ENCODE data around the gene CACNG6. TPM values are rescaled to one million over a fixed set of nuclear protein-coding genes. Genes with fewer than 3 reads are reported as not detected.

CACNG6 gene
- polyA plus RNA-seq, 1 donor (not counting 4 experiments of a cell fraction or from before 2014, with no cell fraction given) = not detected

DNA sequence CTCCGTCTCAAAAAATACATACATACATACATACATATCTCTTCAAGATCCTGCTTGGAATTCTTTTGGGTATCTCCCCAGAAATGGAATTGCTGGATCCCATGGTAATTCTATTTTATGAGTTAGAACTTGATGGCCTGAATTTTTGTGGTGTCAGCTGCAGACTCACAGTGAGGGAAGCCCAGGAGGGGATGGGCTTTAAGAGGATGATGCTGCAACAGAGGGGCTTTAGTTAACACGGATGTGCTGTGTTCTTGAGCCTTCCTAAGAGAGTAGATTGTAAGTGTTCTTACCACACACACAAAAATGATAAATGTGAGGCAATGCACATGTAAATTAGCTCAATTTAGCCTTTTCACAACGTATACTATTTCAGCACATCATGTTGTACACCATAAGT is 31.8 kb downstream of the CACNG6 start:
- no peak overlapping the region for H3K4me2 ChIP-seq (ENCODE audit: control insufficient read depth, extremely low read depth, insufficient read depth, low read depth, low read length)
- H4K20me1 ChIP-seq (ENCODE audit: control insufficient read depth, extremely low read depth, insufficient read depth, low read length) = no peaks in the 10 kb centered on the region
- no peak overlapping the region for H3K9ac ChIP-seq (ENCODE audit: control insufficient read depth, extremely low read depth, insufficient read depth, low read length)
- H3K79me2 ChIP-seq (ENCODE audit: control insufficient read depth, insufficient read depth, low read length) = no peaks in the 10 kb centered on the region
- no peak overlapping the region for H2AFZ ChIP-seq (ENCODE audit: control insufficient read depth, low read length)
- no peak overlapping the region for H3K4me3 ChIP-seq (ENCODE audit: control insufficient read depth in 2 of 3, extremely low read depth in 1 of 3, insufficient read depth in 2 of 3, low read depth in 1 of 3, low read length in 3 of 3)
- TF ChIP-seq EZH2 (IDR thresholded peaks at IDR 0.05; ENCODE audit: low read length) = no peak
- no peak for TF ChIP-seq CTCF (optimal IDR thresholded peaks at IDR 0.05 in 1 of 3, IDR thresholded peaks at IDR 0.05 in 1 of 3, conservative IDR thresholded peaks at IDR 0.05 in 1 of 3; ENCODE audit: extremely low read depth in 1 of 3, insufficient read depth in 2 of 3, low read length in 3 of 3)
- no peaks in the 10 kb centered on the region for H3K9me1 ChIP-seq (ENCODE audit: control insufficient read depth, extremely low read depth, insufficient read depth, low read length)
- dilution Hi-C loops (cut with MboI; ENCODE audit: extremely low pct_ligation_motif_present, low sequenced_read_pairs) = no loop called here
- H3K27me3 ChIP-seq (ENCODE audit: control insufficient read depth, extremely low read depth, insufficient read depth, low read length) = no peaks in the 10 kb centered on the region
- DNase-seq (ENCODE audit: low read depth, low spot score) (no peak), FAIRE-seq (no peak)
- no peaks in the 10 kb centered on the region for H3K36me3 ChIP-seq (ENCODE audit: control insufficient read depth in 2 of 2, extremely low read depth in 1 of 2, insufficient read depth in 2 of 2, low read length in 2 of 2)
- H3K9me3 ChIP-seq (ENCODE audit: control insufficient read depth, low read depth, low read length) = no peaks in the 10 kb centered on the region
- H3K4me1 ChIP-seq (ENCODE audit: control insufficient read depth, extremely low read depth, insufficient read depth, low read length) = no peaks in the 10 kb centered on the region
- no peak overlapping the region for H3K27ac ChIP-seq (ENCODE audit: control insufficient read depth, insufficient read depth, low read length)

DNA sequence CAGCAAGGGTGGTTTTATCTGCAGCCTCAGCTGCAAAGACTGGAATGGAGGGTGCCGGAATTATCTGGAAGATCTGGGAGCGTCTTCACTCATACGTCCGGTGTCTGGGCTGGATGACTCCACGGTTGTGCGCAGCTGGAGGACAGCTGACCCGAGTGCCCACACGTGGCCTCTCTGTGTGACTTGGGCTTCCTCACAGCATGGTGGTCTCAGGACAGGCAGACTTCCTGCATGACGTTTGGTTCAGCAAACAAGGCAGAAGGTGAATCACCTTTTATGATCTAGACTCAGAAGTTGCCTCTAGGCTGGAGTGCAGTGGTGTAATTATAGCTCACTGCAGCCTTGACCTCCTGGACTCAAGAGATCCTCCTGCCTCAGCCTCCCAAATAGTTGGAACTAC is 33.2 kb downstream of the CACNG6 start:
- Histone ChIP-seq H3K9me3 (ENCODE audit: control insufficient read depth, low read depth, low read length) (no peaks in the 10 kb centered on the region), H3K9ac (ENCODE audit: control insufficient read depth, extremely low read depth, insufficient read depth, low read length) (no peak overlapping the region), H2AFZ (ENCODE audit: control insufficient read depth, low read length) (no peak overlapping the region), H3K27me3 (ENCODE audit: control insufficient read depth, extremely low read depth, insufficient read depth, low read length) (no peaks in the 10 kb centered on the region), H3K4me2 (ENCODE audit: control insufficient read depth, extremely low read depth, insufficient read depth, low read depth, low read length) (no peak overlapping the region), H3K36me3 (ENCODE audit: control insufficient read depth in 2 of 2, extremely low read depth in 1 of 2, insufficient read depth in 2 of 2, low read length in 2 of 2) (no peaks in the 10 kb centered on the region), H3K27ac (ENCODE audit: control insufficient read depth, insufficient read depth, low read length) (no peak overlapping the region), H4K20me1 (ENCODE audit: control insufficient read depth, extremely low read depth, insufficient read depth, low read length) (no peaks in the 10 kb centered on the region), H3K9me1 (ENCODE audit: control insufficient read depth, extremely low read depth, insufficient read depth, low read length) (no peaks in the 10 kb centered on the region), H3K4me1 (ENCODE audit: control insufficient read depth, extremely low read depth, insufficient read depth, low read length) (no peaks in the 10 kb centered on the region), H3K79me2 (ENCODE audit: control insufficient read depth, insufficient read depth, low read length) (no peaks in the 10 kb centered on the region), H3K4me3 (ENCODE audit: control insufficient read depth in 2 of 3, extremely low read depth in 1 of 3, insufficient read depth in 2 of 3, low read depth in 1 of 3, low read length in 3 of 3) (no peak overlapping the region)
- dilution Hi-C loops (cut with MboI; ENCODE audit: extremely low pct_ligation_motif_present, low sequenced_read_pairs) = loop anchor here (25.0 kb wide), 1 partner anchor 87 kb away; no protein-coding TSS in a partner anchor
- TF ChIP-seq EZH2 (IDR thresholded peaks at IDR 0.05; ENCODE audit: low read length) (no peak), CTCF (optimal IDR thresholded peaks at IDR 0.05 in 1 of 3, IDR thresholded peaks at IDR 0.05 in 1 of 3, conservative IDR thresholded peaks at IDR 0.05 in 1 of 3; ENCODE audit: extremely low read depth in 1 of 3, insufficient read depth in 2 of 3, low read length in 3 of 3) (no peak)
- DNase-seq (ENCODE audit: low read depth, low spot score) = no peak
- no peak for FAIRE-seq
